ENCODE results near the gene ZMYND10.
"Not testable (repeated sequence)": the region's sequence is repeated elsewhere in the genome, so short reads cannot be mapped to it uniquely, and the experiment has no call there.

ZMYND10 gene

DNA sequence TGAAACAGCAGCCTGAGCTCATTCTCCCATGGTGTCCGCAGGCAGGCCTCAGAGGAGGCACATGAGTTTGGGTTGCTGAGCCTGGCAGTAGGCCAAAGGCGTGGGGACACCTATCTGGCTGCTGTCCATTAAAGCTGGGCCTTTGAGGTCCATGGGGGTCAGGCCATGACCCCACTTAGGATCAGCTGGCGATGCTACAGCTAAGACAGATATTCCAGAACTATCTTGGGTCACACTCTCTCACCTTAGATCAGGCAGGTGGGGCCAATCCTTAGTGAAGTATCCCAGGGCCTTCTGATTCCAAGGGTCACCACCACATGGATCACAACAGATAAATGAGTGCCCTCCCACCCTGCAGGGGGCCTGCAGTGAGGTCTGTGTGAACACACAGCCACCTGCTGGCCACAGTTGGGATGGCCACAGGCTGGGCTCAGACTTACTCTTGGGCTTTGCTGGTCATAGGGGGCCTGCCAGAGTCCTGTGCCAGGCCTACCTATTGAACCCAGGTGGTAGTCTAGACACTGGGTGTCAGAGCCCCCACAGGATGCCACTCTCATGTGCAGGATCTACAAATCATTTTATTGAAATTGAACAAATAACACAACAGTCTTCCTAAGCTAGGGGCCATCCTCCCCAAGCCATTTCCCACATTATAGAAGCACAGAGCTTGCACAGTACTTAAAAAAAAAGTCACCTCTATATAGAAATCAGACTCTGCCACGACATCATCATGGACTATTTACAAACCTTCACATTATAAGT lies 21.0 kb downstream of the ZMYND10 start:
- no peak for FAIRE-seq

- no peak for FAIRE-seq
Observed at GRCh38 chr3:50323614-50324199, 21.8 kb downstream of the ZMYND10 start.

GRCh38 chr3:50323092-50323600 lies 22.4 kb downstream of the ZMYND10 start:
- FAIRE-seq = no peak

GRCh38 chr3:50322386-50323091 lies 23.0 kb downstream of the ZMYND10 start, which contains the start of gene HYAL2:
Gene HYAL2, minus strand, starts transcription at chr3:50322745. Its CDS starts 2,256 bp downstream, at chr3:50320489.
- FAIRE-seq = no peak

DNA sequence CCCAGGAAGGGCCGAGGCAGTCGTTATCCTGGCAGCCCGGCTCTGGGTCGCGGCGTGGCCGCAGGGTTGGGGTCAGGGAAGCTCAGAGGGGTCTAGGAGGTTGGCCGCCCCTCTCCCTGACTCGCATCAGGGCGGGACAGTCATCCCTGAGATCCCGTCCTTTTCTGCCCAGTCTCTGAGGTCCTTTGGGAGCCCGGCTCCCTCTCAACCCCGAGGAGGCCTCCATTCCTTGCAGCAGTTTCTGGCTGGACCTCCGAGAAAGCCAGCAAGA lies 23.5 kb downstream of the ZMYND10 start:
- FAIRE-seq = no peak

DNA sequence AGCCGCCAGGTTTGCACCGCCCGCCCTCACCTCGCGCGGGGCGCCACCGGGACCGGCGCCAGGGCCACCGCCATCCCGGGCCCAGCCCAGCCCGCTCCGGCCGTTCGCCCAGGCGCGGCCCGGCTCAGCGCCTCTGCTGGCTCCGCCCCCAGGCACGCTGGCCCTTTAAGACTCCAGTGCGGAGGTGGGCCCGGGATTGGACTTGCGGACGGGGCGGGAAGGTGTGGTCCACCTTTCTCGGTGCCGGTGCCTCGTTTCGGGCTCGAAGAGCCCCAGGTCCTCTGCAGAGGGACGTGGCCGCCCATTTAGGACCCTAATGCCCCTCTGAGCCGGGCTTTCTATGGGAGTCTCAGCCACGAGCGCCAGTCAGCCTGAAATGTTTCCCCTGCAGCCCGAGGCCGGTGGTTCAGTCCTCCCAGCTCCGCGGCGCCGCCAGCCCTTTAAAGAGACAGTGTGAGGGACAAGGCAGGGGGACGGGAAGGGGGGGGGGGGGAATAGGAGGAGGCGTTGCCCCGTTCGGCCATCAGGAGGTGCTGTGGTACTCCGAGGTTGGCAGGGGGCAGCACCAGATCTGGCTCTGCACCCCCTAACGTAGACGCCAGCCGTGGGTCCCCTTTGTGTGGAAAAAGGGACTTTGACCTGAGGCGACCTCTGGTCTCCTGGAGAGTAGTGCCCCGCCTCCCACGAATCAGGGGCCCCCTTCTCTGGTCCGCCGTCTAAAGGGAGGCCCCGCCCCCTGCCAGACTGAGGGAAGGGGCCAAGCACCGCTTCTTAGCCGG lies 24.0 kb downstream of the ZMYND10 start:
- no peak for FAIRE-seq

- FAIRE-seq = no peak
Observed at GRCh38 chr3:50320853-50321335, 24.6 kb downstream of the ZMYND10 start.

DNA sequence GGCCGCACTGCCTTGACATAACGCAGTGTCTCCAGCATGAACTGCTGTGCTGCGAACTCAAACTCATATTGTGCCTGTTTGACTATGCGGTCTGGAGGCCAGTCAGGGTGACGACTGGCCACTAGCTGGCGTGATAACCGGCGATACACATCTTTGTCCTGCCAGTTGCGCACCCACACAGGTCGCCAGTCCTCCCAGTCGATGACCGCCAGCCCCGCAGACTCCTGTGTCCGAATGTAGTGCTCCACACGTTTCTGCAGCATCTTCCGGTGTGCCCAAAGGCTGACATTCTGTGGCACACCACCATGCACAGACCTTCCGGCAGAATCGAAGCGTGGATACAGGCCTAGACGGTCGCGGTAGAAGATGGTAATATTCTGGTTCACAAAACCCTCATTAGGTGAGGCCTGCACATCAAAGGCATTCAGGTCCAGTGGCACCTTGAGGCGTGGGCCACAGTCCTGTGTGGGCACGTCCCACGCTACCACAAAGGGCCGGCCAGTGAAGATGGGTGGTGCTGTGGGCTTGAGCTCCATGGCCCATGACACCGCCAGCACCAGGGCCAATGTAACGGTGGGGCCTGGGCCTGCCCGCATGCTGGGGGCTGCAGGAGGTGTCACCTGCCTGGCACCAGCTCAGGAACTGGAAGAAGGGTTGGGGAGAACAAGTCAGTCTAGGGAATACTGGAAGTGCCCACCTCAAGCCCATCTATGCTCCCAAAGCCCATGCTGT lies 25.5 kb downstream of the ZMYND10 start:
- FAIRE-seq = no peak

- no peak for FAIRE-seq
Observed at GRCh38 chr3:50319181-50319893, 26.2 kb downstream of the ZMYND10 start.

GRCh38 chr3:50318615-50319014 lies 26.9 kb downstream of the ZMYND10 start:
- FAIRE-seq = no peak

GRCh38 chr3:50318163-50318562 lies 27.4 kb downstream of the ZMYND10 start:
- FAIRE-seq = no peak

DNA sequence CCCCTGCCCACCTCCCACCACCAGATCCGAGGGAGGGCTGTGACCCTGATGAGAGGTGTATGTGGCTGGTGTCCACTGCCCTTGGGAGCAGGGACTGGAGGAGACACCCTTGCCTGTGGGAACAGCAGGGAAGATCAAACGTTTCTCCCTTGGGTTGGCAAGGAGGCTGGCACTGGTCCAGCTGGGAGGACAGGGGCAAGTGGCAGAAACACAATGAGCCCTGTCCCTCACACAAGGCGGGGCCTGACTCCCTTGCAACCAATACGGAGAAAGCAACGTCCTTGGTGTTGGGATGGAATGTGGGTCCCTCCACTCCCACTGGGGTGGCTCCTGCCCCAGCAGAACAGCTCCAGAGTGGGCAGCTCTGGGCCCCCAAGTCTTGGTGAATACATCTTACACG lies 28.2 kb downstream of the ZMYND10 start:
- no peak for FAIRE-seq

DNA sequence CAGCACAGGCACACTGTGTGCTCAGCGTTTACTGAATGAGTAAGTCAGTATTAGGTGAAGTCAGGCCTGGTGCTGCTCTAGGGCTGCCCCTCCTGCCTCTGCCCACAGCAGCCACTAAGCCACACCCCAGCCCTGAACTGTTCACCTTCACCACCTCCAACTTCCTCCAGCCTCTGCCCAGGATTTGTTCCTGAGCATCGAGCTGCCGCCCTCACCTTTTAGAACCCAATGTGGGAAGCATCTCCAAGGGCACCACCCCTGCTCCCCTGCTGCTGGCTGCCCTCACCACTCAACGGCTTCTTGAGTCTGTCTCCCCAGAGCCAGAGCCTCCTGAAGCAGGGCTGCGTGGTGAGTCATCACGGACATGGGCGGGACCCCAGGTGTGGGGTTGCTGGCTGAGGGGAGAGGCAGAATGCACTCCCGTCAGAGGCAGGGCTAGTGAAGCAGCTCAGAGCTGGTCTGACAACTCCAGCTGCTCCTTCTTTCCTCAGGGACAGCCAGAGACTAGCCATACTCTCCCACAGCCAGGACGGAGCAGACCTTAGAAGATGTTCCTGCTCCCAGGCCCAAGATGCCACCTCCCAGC lies 28.8 kb downstream of the ZMYND10 start:
- no peak for FAIRE-seq

DNA sequence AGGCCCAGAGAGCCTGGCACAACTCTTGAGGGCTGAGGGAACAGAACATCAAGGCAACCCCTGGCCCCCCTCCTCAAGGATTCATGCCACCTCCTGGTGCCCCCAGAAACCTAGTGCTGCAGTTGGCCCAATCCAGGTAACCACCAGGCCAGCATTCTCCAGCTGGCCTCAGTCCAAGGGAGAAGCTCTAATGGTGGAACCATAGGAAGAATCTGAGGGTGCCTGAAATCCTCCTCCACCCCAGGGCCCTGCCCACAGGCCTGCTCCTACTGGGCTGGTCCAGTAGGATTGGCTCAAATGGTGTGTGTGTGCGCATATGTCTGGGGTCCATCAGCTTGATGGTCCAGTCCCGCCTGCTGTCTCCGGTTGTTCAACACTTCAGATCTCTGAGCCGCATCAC lies 30.7 kb downstream of the ZMYND10 start:
- FAIRE-seq = no peak

DNA sequence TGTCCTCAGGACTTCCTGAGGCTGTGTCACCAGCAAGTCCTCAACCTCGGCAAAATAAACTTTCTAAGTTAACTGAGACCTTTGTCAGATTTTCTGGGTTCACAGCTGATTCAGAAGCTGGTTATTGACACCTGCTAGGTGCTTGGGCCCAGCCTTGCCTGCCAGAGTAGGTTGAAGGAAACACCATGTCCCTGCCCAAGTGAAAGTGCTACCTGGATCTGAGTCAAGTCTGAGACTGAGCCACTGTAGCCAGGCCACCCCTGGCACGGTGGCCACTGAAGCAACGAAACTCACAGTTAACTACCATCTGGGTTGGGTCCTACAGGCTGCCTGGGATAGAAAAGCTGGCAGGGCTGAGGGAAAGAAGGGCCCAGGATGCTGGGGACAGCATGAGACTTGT lies 31.2 kb downstream of the ZMYND10 start:
- no peak for FAIRE-seq

DNA sequence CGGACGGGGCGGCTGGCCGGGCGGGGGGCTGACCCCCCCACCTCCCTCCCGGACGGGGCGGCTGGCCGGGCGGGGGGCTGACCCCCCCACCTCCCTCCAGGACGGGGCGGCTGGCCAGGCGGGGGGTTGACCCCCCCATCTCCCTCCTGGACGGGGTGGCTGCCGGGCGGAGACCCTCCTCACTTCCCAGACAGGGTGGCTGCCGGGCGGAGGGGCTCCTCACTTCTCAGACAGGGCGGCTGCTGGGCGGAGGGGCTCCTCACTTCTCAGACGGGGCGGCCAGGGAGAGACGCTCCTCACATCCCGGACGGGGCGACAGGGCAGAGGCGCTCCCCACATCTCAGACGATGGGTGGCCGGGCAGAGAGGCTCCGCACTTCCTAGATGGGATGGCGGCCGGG lies 33.5 kb downstream of the ZMYND10 start:
- not testable (repeated sequence) for FAIRE-seq

DNA sequence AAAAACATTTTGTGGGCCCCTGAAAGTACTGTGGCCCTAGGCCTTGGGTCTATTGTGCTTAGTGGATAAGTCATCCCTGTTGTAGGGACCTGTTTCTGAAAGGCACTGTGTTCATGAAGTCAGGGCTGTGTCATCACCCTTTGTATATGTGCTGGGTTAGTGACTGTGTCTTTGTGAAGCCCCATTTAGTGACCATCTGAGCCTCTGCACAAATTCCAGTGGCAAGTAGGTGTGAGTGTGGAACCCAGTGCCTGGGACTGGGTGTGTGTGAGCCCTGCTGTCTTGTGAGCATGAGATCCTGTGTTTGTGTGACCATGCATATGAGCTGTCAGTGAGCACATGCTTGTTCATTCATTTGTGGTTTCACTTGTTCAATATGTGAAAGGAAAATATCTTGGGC lies 40.9 kb downstream of the ZMYND10 start:
- FAIRE-seq = no peak

DNA sequence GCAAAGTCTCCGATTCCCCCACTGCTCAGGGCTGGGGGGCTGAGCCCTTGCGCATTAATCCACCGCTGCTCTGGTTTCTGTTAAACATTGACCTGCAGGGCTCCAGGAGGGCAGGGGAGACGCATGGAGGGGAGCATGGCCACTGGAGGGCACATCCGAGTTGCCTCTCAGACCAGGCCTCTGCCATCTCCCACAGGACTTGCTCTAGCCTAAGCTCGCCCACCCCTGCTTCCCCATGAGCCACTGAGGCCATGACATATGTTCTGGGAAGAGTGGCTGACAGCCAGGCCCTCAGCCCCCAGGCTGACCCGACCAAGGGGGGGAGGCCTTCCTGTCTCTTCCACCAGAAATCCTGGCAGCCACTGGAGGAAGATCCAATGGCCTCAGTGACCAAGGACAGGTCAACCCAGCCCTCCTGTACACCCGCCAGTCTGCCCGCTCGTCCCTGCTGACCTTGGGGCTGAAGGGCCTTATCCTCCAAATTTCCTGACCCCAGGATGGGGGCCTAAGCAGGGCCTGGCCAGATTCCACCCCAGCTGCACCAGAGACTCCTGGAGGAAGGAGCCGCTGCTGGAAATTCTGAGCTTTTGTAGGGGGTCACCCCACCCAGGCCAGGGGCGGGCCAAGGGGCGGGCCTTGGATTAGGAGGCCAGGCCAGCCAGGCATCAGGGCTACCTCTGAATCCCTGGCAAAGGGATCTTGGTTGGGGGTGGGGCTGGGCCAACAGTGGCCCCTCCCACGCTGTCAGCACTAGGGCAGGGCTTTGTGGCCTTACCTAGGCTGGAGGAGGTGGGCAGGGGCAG lies 42.3 kb downstream of the ZMYND10 start, which contains the start of gene HYAL1:
Gene HYAL1, minus strand, starts transcription at position 562 of the 803 bp plus-strand sequence. CDS start 618 bp downstream, outside the sequence.
- no peak for FAIRE-seq

- no peak for FAIRE-seq
Observed at GRCh38 chr3:50302095-50303012, 43.2 kb downstream of the ZMYND10 start.

Measured in colon (tissue), 2 donors.